ENCODE data around the gene VAV2. TPM values are rescaled to one million over a fixed set of nuclear protein-coding genes. Genes with fewer than 3 reads are reported as not detected.

VAV2 gene
- total RNA-seq, 4 donors from 2014 or later: 4.7 to 42.2 (median 15.8) TPM

GRCh38 chr9:133877967-133878366 is 114.2 kb downstream of the VAV2 start:
- H3K4me1 ChIP-seq: no peaks in the 10 kb centered on the region
- H3K4me3 ChIP-seq: no peak overlapping the region
- H3K36me3 ChIP-seq: no peaks in the 10 kb centered on the region
- no peak for DNase-seq
- TF ChIP-seq, protein P1, sequence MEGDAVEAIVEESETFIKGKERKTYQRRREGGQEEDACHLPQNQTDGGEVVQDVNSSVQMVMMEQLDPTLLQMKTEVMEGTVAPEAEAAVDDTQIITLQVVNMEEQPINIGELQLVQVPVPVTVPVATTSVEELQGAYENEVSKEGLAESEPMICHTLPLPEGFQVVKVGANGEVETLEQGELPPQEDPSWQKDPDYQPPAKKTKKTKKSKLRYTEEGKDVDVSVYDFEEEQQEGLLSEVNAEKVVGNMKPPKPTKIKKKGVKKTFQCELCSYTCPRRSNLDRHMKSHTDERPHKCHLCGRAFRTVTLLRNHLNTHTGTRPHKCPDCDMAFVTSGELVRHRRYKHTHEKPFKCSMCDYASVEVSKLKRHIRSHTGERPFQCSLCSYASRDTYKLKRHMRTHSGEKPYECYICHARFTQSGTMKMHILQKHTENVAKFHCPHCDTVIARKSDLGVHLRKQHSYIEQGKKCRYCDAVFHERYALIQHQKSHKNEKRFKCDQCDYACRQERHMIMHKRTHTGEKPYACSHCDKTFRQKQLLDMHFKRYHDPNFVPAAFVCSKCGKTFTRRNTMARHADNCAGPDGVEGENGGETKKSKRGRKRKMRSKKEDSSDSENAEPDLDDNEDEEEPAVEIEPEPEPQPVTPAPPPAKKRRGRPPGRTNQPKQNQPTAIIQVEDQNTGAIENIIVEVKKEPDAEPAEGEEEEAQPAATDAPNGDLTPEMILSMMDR (IDR thresholded peaks at IDR 0.05): no peak
- no peak for TF ChIP-seq POLR2A (IDR thresholded peaks at IDR 0.05)
- H3K27ac ChIP-seq: no peak overlapping the region
- intact Hi-C loops (cut with DNase I; ENCODE audit: low total_unique reads): no loop called here
- H3K9me3 ChIP-seq: no peaks in the 10 kb centered on the region
- H3K27me3 ChIP-seq: no peaks in the 10 kb centered on the region

GRCh38 chr9:133877327-133877726 is 114.8 kb downstream of the VAV2 start:
- Histone ChIP-seq H3K36me3 (no peaks in the 10 kb centered on the region), H3K4me1 (no peaks in the 10 kb centered on the region), H3K27ac (no peak overlapping the region), H3K9me3 (no peaks in the 10 kb centered on the region), H3K27me3 (no peaks in the 10 kb centered on the region), H3K4me3 (no peak overlapping the region)
- TF ChIP-seq, protein P1 (IDR thresholded peaks at IDR 0.05): no peak
- no peak for TF ChIP-seq POLR2A (IDR thresholded peaks at IDR 0.05)
- no peak for DNase-seq
- intact Hi-C loops (cut with DNase I; ENCODE audit: low total_unique reads): no loop called here

GRCh38 chr9:133876836-133877235 is 115.3 kb downstream of the VAV2 start:
- Histone ChIP-seq H3K4me3 (no peak overlapping the region), H3K27me3 (no peaks in the 10 kb centered on the region), H3K36me3 (no peaks in the 10 kb centered on the region), H3K9me3 (no peaks in the 10 kb centered on the region), H3K27ac (no peak overlapping the region), H3K4me1 (no peaks in the 10 kb centered on the region)
- TF ChIP-seq, protein P1 (IDR thresholded peaks at IDR 0.05): no peak
- TF ChIP-seq POLR2A (IDR thresholded peaks at IDR 0.05): no peak
- intact Hi-C loops (cut with DNase I; ENCODE audit: low total_unique reads): no loop called here
- DNase-seq: no peak

GRCh38 chr9:133876144-133876543 is 116.0 kb downstream of the VAV2 start:
- no peak overlapping the region for H3K27ac ChIP-seq
- no peaks in the 10 kb centered on the region for H3K36me3 ChIP-seq
- no peaks in the 10 kb centered on the region for H3K9me3 ChIP-seq
- no peak overlapping the region for H3K4me3 ChIP-seq
- H3K4me1 ChIP-seq: no peaks in the 10 kb centered on the region
- TF ChIP-seq POLR2A (IDR thresholded peaks at IDR 0.05): no peak
- TF ChIP-seq, protein P1 (IDR thresholded peaks at IDR 0.05): no peak
- no peaks in the 10 kb centered on the region for H3K27me3 ChIP-seq
- no peak for DNase-seq
- intact Hi-C loops (cut with DNase I; ENCODE audit: low total_unique reads): no loop called here

DNA sequence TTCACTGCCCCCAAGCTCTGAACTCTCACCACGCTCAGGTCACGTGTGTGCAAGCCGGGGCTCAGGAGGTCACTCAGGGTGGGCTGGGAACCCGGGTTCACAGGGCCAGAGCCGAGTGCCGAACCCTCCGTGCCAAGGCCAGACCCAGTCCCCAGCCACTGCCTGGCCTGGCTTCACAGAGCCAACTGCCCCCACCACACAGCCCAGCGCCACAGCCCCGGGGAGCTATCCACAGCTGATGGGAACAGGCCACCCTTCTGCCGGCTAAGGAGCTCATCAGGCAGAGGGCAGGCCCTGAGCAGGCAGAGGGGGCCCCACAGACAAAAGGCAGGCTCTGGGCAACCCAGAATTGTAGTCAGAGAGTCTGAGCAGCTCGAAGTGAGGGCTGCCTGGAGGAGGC is 117.0 kb downstream of the VAV2 start:
- Histone ChIP-seq H3K36me3 (no peaks in the 10 kb centered on the region), H3K4me3 (no peak overlapping the region), H3K27me3 (no peaks in the 10 kb centered on the region), H3K27ac (no peak overlapping the region), H3K4me1 (no peaks in the 10 kb centered on the region), H3K9me3 (no peaks in the 10 kb centered on the region)
- no peak for DNase-seq
- intact Hi-C loops (cut with DNase I; ENCODE audit: low total_unique reads): no loop called here
- TF ChIP-seq, protein P1 (IDR thresholded peaks at IDR 0.05): no peak
- no peak for TF ChIP-seq POLR2A (IDR thresholded peaks at IDR 0.05)

Measured in uterus (tissue), 4 donors.